GM23338 (cell line): ENCODE data around the gene PRSS36. TPM values are rescaled to one million over a fixed set of nuclear protein-coding genes. Genes with fewer than 3 reads are reported as not detected.

Experiments
- ATAC-seq: fragments of 200-7000 bp; cut with Tn5 transposase; 3 replicates; pipeline ENCODE4 v1.9.1; 2020
- DNase-seq: peaks from one replicate; pipeline ENCODE4 v3.0.0-alpha.2; 2015; ENCODE audit warnings: low spot score
- H2AFZ ChIP-seq: fragments of 200-600 bp; sonication (generic); 2 replicates; pipeline ENCODE4 v1.8.0; 2016; ENCODE audit warnings: antibody characterized with exemption, mild to moderate bottlenecking, moderate library complexity
- H3F3A ChIP-seq: fragments of 200-600 bp; sonication (generic); replicated peaks from 2 replicates; pipeline ENCODE4 v1.8.0; 2017; ENCODE audit warnings: antibody characterized with exemption, mixed run types, low read depth
- H3K27ac ChIP-seq: fragments of 200-600 bp; sonication (generic); 2 replicates; pipeline ENCODE4 v1.6.1; 2016; ENCODE audit warnings: low read depth
- H3K27me3 ChIP-seq: fragments of 200-600 bp; sonication (generic); 2 replicates; pipeline ENCODE4 v1.8.0; 2016; ENCODE audit warnings: mild to moderate bottlenecking, mixed run types, moderate library complexity; ENCODE audit not compliant: insufficient read depth
- H3K36me3 ChIP-seq: fragments of 200-600 bp; sonication (generic); 2 replicates; pipeline ENCODE4 v1.8.0; 2016; ENCODE audit warnings: mild to moderate bottlenecking; ENCODE audit not compliant: insufficient read depth
- H3K4me1 ChIP-seq: fragments of 200-600 bp; sonication (generic); 2 replicates; pipeline ENCODE4 v1.8.0; 2016; ENCODE audit warnings: mild to moderate bottlenecking, moderate library complexity; ENCODE audit not compliant: insufficient read depth
- H3K4me2 ChIP-seq: fragments of 200-600 bp; sonication (generic); 2 replicates; pipeline ENCODE4 v1.7.1; 2017; ENCODE audit warnings: mixed run types
- H3K4me3 ChIP-seq: fragments of 200-600 bp; sonication (generic); 2 replicates; pipeline ENCODE4 v1.6.1; 2016; ENCODE audit warnings: mixed run types
- H3K79me2 ChIP-seq: fragments of 200-600 bp; sonication (generic); replicated peaks from 2 replicates; pipeline ENCODE4 v1.8.0; 2017; ENCODE audit warnings: mild to moderate bottlenecking; ENCODE audit not compliant: insufficient read depth
- H3K9me2 ChIP-seq: fragments of 200-600 bp; sonication (generic); 2 replicates; pipeline ENCODE4 v1.8.0; 2017; ENCODE audit not compliant: insufficient read depth
- H4K20me1 ChIP-seq: fragments of 200-600 bp; sonication (generic); replicated peaks from 2 replicates; pipeline ENCODE4 v1.8.0; 2017; ENCODE audit warnings: mild to moderate bottlenecking; ENCODE audit not compliant: insufficient read depth
- H3K27ac Mint-ChIP-seq: 2 replicates; pipeline ENCODE4 v1.8.0; 2020; ENCODE audit warnings: inconsistent platforms, mild to moderate bottlenecking, moderate library complexity, mixed read lengths
- H3K27me3 Mint-ChIP-seq: 3 replicates; pipeline ENCODE4 v1.8.0; 2022; ENCODE audit warnings: low read depth, mild to moderate bottlenecking, moderate library complexity, mixed read lengths, inconsistent platforms; ENCODE audit not compliant: insufficient read depth, poor library complexity
- H3K36me3 Mint-ChIP-seq: 3 replicates; pipeline ENCODE4 v1.8.0; 2021; ENCODE audit warnings: low read depth, mild to moderate bottlenecking, inconsistent platforms, moderate library complexity, mixed read lengths
- H3K4me1 Mint-ChIP-seq: 3 replicates; pipeline ENCODE4 v1.8.0; 2020; ENCODE audit warnings: mild to moderate bottlenecking, inconsistent platforms, mixed read lengths
- H3K4me3 Mint-ChIP-seq: 3 replicates; pipeline ENCODE4 v1.8.0; 2021; ENCODE audit warnings: moderate library complexity, mild to moderate bottlenecking, inconsistent platforms, mixed read lengths
- H3K9me3 Mint-ChIP-seq: 3 replicates; pipeline ENCODE4 v1.8.0; 2020; ENCODE audit warnings: moderate library complexity, mild to moderate bottlenecking, inconsistent platforms, mixed read lengths
- EZH2 ChIP-seq: fragments of 200-600 bp; sonication (generic); IDR thresholded peaks from one replicate; pipeline ENCODE4 v1.8.0; 2017; ENCODE audit warnings: antibody characterized with exemption, mild to moderate bottlenecking, low read depth; ENCODE audit not compliant: unreplicated experiment
- EZH2phosphoT487 ChIP-seq: fragments of 200-600 bp; sonication (generic); IDR thresholded peaks from one replicate; pipeline ENCODE4 v1.8.1; 2018; ENCODE audit warnings: antibody characterized with exemption; ENCODE audit not compliant: unreplicated experiment
- JUNB ChIP-seq: IDR thresholded peaks from one replicate; pipeline ENCODE4 v1.6.1; 2016; ENCODE audit warnings: antibody characterized with exemption; ENCODE audit not compliant: unreplicated experiment
- NANOG ChIP-seq: IDR thresholded peaks from 2 replicates; pipeline ENCODE4 v1.6.1; 2016; ENCODE audit warnings: antibody characterized with exemption, borderline replicate concordance
- POLR2AphosphoS5 ChIP-seq: IDR thresholded peaks from 2 replicates; pipeline ENCODE4 v1.6.1; 2016; ENCODE audit warnings: antibody characterized with exemption, low read depth
- ZNF331 ChIP-seq: fragments of 250-450 bp; sonication (Bioruptor Pico); IDR thresholded peaks from 2 replicates; pipeline ENCODE4 v1.5.0; 2020; ENCODE audit warnings: low read depth, mild to moderate bottlenecking, moderate library complexity
- polyA plus RNA-seq: library from polyadenylated mRNA; unstranded; fragments of >200 nt; fragmentation: Nextera tagmentation; extraction: Ambion mirVana; gene quantifications from 2 replicates; pipeline ENCODE4 v1.2.1, GENCODE V29; 2016
- total RNA-seq: library from RNA; depleted of rRNA; stranded (reverse); fragments of >200 nt; shearing (Covaris generic); gene quantifications from 2 replicates; pipeline ENCODE4 v1.2.3, GENCODE V29; 2014
- TF ChIP-seq, protein P1 (sequence below), 2 experiments: fragments of 200-600 bp in 1 of 2; sonication (generic) in 1 of 2; conservative IDR thresholded peaks; 2 replicates each; pipeline versions ENCODE4 v1.5.1 to v1.6.1; 2016 to 2017; ENCODE audit warnings: antibody characterized with exemption in 2 of 2, low read depth in 2 of 2, mild to moderate bottlenecking in 2 of 2, moderate library complexity in 1 of 2

Gene PRSS36
- total and polyA plus RNA-seq, 2 experiments from 2014 or later = 0.91 to 1.4 TPM

DNA sequence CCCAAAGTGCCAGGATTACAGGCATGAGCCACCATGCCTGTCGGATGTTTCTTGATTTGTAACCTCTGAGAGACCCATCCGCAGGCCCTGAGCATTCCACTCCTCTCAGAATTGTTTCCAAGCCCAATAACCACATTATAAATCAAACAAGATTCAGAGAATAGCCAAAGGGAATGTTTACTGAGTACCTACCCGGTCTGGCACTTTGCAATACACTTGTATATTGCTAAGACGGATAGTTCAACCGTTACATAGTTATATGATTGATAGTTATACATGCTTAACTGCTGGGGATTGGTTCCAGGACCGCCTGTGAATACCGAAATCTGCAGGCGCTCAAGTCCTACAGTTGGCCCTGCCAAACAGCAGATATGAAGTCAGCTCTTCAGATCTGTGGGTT is 35.4 kb downstream of the PRSS36 start (continued):
- TF ChIP-seq, protein P1, sequence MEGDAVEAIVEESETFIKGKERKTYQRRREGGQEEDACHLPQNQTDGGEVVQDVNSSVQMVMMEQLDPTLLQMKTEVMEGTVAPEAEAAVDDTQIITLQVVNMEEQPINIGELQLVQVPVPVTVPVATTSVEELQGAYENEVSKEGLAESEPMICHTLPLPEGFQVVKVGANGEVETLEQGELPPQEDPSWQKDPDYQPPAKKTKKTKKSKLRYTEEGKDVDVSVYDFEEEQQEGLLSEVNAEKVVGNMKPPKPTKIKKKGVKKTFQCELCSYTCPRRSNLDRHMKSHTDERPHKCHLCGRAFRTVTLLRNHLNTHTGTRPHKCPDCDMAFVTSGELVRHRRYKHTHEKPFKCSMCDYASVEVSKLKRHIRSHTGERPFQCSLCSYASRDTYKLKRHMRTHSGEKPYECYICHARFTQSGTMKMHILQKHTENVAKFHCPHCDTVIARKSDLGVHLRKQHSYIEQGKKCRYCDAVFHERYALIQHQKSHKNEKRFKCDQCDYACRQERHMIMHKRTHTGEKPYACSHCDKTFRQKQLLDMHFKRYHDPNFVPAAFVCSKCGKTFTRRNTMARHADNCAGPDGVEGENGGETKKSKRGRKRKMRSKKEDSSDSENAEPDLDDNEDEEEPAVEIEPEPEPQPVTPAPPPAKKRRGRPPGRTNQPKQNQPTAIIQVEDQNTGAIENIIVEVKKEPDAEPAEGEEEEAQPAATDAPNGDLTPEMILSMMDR (conservative IDR thresholded peaks at IDR 0.05; ENCODE audit: low read depth in 2 of 2) = no peak
- TF ChIP-seq JUNB = no peak
- no peak for TF ChIP-seq ZNF331 (CRISPR knock-in tag)
- no peak for TF ChIP-seq POLR2AphosphoS5
- TF ChIP-seq NANOG = no peak

DNA sequence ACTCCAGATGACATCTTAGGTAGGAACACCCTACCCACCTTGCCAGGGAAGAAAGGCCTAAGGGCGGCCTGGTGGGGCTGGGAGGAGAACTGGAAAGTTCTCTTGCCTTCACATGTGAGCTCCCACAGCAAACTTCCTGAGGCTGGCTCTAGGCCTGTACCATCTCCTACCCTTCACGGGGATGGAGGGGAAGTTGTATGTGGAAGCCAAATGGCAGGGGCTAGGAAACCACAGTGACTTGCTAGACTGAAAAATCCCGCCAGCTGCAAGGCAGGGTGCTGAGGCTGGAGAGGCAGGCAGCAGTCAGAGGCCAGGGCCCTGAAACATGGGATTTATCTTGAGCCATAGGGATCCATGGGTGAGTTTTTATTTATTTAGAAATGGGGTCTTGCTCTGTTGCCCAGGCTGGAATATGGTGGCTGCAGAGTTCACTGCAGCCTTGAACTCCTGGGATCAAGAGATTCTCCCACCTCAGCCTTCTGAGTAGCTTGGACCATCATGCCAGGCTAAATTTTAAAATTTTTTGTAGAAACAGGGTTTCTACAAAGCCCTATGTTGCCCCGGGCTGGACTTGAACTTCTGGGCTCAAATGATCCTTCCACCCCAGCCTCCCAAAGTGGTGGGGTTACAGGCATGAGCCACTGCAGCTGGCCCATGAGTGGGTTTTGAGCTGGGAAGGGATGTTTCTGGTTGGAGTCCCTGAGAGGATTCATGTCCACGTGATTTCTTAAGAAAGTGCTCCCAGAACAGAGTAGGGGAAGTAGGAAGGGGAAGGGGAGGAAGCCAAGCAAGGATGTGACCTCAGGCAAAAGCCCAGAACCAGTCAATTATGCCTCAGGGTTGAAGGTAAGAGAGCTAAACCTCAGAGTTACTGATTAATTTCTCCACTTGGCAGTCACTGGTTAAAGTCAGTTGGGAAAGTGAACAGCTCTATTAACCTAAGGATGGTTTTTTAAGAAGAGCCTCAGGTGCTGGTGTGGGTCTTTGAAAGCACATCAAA is 36.4 kb downstream of the PRSS36 start:
- Mint-ChIP-seq H3K27me3 (peaks cover 18% of the 10 kb centered on the region), H3K4me1 (peaks cover 8% of the 10 kb centered on the region), H3K36me3 (peaks cover 35% of the 10 kb centered on the region), H3K9me3 (peaks cover 2% of the 10 kb centered on the region; the same call in 1 of the 3 replicates), H3K4me3 (no peak overlapping the region), H3K27ac (no peak overlapping the region)
- Histone ChIP-seq H3K36me3 (no peaks in the 10 kb centered on the region), H3K4me1 (peaks cover 4% of the 10 kb centered on the region), H2AFZ (no peak overlapping the region), H3K27me3 (no peaks in the 10 kb centered on the region), H3K27ac (no peak overlapping the region), H3K4me3 (no peak overlapping the region), H3K79me2 (peaks cover 5% of the 10 kb centered on the region), H3F3A (peaks cover 20% of the 10 kb centered on the region; the same call in 1 of the 2 replicates), H4K20me1 (peaks cover 11% of the 10 kb centered on the region), H3K4me2 (no peak overlapping the region), H3K9me2 (no peaks in the 10 kb centered on the region)
- DNase-seq (no peak), ATAC-seq (no peak)
- no peak for TF ChIP-seq EZH2

DNA sequence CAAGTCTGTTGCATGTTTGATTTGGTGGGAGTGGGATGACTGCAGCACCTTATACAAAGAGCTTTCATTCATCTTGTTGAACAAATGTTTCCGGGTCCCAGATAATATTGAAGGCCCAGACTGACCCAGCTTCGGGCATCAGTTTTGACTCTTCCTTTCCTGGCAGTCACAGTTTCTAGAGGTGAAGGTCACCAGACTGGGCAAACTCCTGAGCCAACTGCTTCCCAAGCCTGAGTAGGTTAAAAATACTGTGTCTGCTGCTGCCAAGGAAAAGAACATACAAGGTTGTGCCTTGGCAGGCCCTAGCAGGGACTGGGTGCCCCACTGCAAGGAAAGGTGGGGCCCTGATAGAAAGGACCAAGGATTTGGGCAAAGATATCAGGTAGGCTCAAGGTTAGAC is 37.2 kb downstream of the PRSS36 start:
- H3K27me3 ChIP-seq = no peaks in the 10 kb centered on the region
- no peaks in the 10 kb centered on the region for H3K9me2 ChIP-seq
- ATAC-seq (no peak), DNase-seq (no peak)
- no peak overlapping the region for H3K4me3 ChIP-seq
- H3K27ac ChIP-seq = no peak overlapping the region
- Mint-ChIP-seq H3K4me3 (no peak overlapping the region), H3K27ac (no peak overlapping the region), H3K4me1 (peaks cover 6% of the 10 kb centered on the region; the same call in 1 of the 3 replicates), H3K27me3 (peaks cover 16% of the 10 kb centered on the region), H3K36me3 (peaks cover 30% of the 10 kb centered on the region), H3K9me3 (no peaks in the 10 kb centered on the region; the same call in 1 of the 3 replicates)
- no peaks in the 10 kb centered on the region for H3K36me3 ChIP-seq
- H4K20me1 ChIP-seq = peaks cover 7% of the 10 kb centered on the region
- H3K79me2 ChIP-seq = no peaks in the 10 kb centered on the region; the same call in 1 of the 2 replicates
- peaks cover 3% of the 10 kb centered on the region; the same call in 1 of the 2 replicates for H3K4me1 ChIP-seq
- H3F3A ChIP-seq = peaks cover 15% of the 10 kb centered on the region; the same call in 1 of the 2 replicates
- no peak for TF ChIP-seq EZH2phosphoT487
- no peak overlapping the region for H3K4me2 ChIP-seq
- no peak overlapping the region for H2AFZ ChIP-seq
